HG02623 (cell line): ENCODE measurements around the gene PARD3.

ENCODE experiments used
- ATAC-seq: cut with Tn5 transposase; IDR thresholded peaks from one replicate; pipeline ENCODE4 v1.9.1; 2021; ENCODE audit warnings: moderate library complexity; ENCODE audit not compliant: unreplicated experiment

Gene PARD3

DNA sequence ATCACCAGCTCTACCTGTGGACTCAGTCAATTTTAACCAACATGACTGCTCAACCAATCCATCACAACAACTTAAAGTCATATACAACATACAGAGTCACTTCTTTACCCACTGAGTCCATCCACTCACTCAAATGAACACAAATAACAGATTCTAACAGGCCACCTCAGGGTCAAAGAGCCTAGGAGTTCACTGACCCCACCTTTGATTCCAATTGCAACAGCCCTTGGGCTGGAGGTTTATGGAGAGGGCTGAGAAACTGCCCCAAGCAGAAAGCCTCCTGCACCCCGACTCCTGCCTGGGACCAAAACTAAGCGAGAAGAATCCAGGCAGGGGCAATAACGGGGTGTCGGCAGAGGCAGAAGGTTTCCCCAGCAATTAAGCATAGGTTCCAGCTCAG, 263.8 kb downstream of the PARD3 start:
- no peak for ATAC-seq

DNA sequence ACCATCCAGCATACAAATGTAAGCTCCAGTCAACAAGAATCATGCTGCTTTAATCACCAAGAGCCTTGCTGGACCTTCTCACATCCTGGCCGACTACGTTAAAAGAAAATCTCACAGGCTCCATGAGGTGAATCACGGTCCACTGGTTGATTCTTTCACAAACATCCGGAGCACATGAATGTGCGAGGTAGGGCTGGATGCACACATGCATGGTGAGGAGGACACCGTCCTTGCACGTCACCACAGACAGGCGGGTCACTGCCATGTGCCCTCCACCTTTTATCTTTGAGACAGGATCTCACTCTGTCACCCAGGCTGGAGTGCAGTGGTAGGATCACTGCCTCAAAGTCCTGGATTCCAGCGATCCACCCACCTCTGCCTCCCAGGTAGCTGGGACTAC, 265.1 kb downstream of the PARD3 start:
- no peak for ATAC-seq

DNA sequence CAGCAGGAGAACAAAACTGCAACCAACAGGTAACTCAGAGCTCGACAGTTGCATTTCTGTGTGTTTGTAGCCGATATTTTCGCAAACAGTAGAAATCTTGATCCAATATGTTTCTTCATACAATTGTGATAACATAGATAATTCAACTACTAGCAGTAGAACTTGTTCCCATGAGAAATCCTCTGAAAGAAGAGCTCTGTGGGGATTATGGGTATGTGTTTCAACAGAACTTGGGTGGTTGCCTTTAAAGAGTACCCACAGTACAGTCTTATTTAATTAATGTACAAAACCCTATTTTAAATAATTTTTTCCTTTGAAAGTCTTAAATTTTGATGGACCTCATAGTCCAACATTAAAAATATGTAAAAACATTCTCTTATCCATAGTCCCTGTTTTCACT, 266.1 kb downstream of the PARD3 start:
- no peak for ATAC-seq

DNA sequence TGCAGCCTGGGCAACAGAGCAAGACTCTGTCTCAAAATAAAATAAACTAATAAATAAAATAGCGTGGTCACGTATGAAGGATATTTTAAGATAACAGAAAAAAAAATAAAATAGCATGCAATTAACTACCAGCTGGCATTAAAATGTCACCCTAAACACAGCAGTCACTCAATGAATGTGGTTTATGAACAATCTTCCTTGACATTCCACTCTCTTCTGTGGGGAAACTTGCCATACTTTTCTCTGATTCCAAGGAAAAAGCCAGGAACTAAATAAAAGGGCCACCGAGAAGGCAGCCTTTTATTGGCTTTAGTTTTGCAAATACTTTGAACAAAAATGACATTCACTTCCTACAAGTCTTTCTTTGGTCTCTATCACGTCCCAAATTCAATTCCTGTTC, 266.6 kb downstream of the PARD3 start:
- no peak for ATAC-seq

DNA sequence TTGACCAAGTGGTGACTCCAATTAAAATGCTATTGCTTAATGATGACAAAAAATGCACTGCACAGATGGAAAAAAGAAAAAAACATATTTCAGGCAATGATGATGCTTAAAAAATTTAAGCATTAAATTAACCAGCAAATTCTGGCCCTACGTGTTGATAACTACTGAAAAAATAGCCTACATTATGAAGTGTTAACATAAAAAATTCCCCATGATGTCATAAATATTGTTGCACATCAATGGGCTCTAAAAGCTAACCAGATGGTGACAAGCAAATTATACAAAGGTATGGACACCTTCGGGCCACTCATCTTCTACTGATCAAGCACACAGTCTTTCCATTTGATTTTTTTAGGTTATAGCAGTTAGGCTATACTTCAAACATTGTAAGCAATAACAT, 267.4 kb downstream of the PARD3 start:
- no peak for ATAC-seq

DNA sequence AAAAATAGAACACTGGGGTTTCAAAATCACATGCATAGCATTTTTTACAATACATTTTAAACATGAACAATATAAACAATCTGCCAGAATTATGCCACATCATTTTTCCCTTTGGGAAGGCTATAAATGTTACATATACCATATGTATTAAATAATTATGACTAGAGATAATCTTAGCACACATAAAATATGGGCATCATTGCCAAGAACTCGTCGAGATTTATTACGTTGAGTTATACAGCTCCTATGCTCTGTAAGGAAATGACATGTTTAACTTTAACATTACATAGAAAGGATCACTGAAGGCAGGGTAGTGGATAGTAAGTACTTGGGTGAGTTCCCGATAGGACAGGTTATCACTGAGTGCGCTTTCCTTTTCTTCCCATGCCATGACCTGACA, 267.8 kb downstream of the PARD3 start:
- no peak for ATAC-seq

DNA sequence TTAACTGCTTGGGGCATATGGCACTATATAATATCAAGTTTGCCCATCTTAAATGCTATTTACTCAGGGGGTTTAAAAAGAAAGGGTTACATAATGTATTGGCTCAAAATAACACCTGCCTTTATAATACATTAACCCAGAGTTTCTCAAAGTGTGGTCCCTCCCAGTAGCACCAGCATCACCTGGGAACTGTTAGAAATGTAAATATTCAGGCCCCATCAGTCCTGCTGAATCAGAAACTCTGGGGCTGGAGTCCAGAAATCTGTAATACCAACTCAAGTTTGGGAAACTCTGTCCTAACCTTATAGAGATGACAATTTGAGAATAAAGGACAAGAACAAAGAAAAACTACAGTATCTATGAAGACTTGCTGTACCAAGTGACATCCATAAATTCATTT, 270.7 kb downstream of the PARD3 start:
- no peak for ATAC-seq

DNA sequence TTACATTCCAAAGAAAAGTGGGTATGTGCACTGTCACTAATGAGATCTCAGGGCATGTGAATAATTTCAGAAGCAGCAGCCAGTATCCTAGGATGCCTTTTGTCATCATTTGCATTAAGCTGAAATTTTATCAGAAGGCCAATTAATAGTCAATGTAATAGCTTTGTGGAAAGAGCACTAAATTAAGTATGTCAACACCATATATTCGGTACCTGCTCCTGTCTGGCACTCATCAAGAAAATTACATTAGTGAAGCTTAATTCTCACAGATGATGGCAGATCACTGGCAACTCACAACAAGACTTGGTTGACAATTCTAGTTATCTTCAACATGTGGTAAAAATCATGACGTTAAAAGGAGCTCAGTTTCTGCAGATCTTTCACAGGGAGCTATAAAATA, 271.4 kb downstream of the PARD3 start:
- no peak for ATAC-seq

DNA sequence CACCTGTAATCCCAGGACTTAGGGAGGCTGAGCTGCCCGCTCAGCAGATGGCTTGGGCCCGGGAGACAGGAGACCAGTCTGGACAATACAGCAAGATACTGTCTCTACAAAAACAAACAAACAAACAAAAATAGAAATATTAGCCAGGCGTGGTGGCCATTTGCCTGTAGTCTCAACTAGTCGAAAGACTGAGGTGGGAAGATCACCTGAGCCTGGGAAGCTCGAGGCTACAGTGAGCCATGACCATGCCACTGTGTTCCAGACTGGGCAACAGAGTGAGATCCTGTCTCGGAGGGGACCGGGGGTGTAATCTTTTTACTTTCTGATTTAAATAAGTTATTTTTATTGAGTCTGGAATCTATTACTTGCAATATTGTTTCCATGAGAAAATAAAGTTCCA, 274.6 kb downstream of the PARD3 start:
- no peak for ATAC-seq

DNA sequence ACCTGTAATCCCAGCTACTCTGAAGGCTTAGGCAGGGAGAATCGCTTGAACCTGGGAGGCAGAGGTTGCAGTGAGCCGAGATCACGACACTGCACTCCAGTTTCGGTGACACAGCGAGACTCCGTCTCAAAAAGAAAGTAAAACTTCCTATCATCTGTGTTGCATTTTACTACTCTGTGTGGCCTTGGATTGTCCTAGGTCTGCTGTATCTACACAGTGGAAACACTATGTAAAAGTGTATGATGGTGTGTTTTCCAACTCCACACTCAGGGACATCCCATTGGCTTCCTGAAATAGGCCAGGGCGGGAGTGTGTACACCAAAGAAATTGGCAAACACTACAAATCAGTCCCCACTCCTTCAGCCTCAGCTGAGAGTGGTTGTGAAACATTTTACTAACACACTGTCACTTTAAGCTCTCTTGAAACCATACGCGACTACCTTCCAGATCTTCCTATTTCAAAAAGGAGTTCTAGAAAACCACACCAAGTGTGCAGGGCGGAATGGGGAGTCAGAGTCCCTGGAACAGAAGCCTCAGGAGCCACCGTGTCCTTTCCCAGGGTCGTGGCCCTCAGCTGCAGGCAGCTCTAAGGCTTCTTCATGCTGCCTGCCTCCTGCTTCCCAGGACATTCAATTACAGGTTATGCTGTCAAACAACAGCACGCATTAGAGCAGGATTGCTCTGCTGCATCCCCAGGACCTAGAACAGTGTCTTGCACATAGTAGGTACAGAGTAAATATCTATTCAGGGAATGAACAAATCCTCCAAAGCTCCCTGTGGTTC, 275.4 kb downstream of the PARD3 start:
- ATAC-seq, result peak; percentile 36

DNA sequence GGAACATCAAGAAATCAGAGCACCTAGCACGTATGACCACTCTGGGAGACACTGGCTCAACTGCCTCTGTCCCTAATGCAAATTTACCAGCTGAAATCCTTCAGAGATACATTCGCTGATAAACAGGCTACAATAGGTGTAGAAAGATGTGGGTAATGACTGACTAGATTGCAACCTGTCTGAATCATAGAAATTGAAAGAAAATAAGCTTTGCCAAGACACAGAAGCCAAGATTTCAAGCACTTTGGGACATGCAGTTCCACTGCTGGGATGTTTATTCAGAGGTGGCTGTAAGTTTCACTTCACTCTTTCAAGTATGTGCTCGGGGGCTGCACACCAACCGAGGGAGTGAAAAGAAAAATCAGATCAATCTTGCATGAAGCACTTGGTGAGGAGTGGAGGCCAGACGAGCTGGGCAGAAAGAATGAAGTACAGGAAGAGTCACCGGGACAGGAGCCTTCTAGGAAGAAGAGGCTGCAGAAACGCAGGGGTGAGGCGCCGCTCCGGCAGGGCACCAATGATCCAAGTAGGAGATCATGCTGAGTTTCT, 276.7 kb downstream of the PARD3 start:
- peak; percentile 34 for ATAC-seq

DNA sequence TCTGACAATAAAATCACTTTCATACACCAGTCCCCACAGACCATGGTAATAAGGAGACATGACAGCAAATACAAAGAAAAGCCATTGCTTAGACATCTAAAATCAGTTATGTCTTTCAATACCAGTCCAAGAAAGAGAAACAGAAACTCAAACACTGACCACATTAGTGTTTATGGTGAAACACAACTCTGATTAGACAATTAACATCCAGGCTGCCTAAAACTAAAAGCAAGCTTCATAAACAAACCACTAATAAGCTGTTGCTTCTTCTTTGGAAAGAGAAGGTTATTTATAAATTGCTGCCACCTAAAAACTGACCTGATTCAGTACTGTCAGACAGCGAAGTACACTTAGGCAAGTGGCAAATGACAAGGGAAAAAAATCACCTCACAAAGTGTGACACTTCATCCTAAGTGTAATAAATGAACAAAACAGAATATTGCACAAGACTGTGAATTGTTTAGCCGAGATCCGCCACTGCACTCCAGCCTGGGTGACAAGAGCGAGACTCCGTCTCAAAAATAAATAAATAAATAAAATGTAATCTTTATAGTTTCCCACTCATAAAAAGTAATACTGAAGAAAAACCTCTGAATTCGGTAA, 277.4 kb downstream of the PARD3 start:
- peak; percentile 80 for ATAC-seq

DNA sequence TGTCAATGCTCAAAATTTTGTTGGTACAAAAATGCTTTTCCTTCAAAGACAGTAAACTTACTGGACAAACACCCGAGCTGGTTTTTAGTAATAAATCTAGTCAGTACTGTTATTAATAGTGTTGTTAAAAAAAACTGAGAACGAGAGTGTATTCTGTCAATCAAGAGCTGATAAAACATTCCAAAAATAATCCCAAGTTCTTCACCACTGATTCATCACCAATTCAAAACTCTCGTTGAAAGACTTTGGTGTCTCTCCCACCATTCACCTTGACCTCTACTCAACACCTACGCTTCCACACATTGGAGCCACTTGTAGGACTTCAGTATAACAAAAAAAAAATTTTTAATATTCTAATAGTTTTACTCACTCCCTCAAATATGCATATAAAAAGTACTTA, 279.2 kb downstream of the PARD3 start:
- no peak for ATAC-seq

DNA sequence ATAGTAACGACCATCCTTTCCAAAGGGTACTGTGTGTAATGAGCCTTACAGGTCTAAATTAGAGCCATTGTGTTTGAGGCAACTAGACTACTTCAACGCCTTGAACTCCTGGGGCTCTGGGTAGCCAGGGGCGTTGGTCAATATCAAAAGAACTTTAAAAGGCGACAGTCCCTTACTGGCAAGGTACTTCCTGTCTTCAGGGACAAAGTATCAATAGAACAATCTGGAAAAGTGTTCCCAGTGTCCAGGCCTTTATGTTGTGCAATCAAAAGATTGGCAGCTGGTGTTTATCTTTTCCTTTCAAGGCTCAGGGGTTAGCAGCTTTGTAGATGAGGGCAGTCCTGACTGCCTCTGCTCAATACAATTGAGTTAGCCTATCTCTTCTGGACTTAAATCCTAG, 284.3 kb downstream of the PARD3 start:
- ATAC-seq, result no peak

DNA sequence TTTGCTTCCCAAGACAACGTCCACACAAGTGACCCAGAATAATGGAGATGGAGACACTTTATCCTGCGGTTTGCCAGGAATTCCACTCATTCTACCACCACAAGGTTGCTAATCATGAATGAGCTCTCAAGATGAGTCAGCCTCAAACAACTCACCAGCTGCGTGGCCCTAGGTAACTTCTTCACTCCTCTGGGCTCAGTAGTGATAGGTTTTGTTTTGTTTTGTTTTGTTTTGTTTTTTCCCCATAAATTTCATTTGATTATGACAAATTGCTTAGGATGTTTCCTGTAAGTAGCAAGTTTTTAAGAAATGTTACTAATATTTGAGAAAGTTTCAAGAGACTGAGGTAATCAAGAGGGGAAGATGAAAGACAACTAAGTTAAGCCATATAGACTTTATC, 286.8 kb downstream of the PARD3 start:
- no peak for ATAC-seq

DNA sequence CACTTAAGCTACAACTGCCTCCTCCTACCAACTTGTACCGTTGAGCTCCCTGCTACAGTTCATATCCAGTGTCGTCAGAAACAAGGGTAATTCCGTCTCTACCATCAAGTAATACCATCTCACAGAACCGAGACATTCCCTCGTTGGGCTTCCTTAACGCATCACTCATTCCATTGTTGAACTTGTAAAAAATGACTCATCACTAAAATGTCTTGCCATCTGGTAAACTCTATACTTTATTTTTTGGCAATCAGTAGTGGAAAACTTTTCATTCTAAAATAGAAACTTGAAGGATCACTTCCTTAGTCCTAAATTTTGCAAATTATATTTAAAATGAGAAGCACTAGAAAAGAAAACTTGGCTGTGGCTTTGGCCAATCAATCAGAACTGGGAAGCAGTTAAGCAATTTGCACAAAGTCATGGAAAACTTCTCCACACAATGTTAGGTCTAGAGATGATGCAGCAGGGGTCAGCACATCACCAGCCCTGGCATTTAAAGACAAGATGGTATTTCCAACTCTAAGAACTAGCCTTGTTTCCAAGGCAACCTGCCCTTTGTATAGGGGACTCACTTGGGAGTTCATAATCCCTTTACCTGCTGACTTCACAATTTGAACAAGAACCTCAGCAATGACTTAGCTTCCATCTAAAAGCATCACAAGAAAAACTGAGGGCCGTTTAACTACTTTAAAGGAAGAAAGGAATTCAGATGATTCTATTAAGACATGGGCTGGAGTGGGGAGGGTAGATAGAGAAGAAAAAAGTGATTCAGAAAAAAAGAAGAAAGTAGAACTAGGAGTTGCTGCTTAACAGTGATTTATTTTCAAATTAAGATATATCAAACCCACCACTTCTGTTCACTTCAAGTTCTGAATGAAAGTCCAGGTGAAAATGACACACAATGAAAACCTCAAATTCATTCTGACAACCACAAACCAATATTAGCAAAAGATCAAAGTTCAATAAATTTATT, 288.1 kb downstream of the PARD3 start:
- no peak for ATAC-seq

DNA sequence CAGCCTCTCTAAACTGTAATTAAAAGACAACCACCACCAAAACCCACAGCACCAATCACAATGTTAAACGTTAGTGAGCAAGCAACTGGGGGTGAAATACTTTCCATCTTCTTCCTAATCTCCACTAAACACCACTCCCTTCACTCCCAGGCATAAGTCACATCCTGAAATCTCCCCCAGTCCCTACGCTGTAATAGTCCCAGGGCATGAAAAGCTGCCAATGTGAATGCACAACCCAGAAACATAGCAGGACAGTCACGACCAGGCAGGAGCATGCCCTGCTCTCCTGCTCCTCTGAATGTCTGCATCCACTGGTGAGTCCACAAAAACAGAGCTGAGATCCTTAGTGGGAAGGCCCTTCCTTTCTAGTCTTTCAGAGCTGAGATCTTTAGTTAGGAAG, 288.9 kb downstream of the PARD3 start:
- ATAC-seq, result no peak

DNA sequence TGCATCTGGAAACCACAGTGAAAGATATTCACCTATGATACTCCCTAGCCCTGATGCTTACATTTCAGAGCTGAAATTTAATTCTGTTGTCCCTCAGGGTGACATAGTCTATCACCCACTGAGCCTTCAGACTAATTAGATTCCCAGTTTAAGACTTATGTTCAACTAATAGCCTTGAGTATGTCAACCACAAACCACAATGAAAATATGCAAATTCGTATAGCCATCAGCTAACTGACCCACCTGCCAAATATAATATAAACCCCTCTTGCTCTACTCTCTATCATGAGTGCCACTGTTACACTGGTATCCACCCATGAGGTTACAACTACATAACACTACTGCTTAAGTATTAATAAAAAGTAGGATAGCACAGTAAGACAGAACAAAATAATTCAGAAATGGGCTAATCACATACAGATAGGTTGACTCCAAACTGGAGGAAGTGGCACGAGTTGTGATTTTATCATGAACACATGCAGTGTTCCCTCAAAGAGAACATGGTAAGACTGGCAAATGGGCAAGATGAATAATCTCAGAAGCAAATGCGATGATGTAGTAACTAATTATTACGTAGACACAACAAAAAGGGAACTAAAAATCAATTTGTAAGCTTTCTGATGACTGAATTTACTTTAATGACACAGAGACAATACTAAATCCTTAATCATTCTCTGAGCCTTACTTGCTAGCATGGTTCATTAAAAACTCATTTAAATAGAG, 290.6 kb downstream of the PARD3 start:
- ATAC-seq, result no peak

DNA sequence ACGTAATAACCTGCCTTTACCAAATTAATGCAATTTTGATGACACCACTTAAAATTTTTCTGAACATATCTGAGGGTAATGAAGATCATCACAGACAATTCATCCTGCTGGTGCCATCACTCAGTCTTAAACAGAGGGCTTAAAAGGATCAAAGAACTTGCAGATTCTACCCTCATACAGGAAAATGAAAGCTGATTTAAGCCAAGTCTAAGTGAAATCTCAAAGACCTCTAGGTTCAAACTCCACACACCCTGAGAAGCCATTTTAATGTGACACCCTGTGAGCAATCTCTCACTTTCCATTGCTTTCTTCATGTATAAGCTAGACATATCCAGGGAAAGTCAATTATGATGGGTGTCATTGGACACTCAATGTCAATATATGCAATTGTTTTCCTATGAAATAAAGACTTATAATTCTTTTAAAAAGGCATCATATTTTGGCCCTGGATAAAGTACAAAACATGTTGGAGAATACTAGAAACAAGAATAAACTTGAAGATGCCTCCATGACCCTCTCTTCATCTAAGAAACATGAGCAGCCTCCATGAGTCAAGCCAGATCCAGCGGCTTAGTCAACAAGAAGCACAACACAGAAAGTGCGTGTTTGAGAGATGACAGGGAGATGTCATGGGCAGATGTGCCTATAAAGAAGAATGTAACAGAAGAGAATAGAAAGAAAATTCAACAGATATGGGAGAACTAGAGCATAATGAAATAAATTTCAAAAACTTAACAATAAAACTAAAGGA, 291.9 kb downstream of the PARD3 start:
- no peak for ATAC-seq

DNA sequence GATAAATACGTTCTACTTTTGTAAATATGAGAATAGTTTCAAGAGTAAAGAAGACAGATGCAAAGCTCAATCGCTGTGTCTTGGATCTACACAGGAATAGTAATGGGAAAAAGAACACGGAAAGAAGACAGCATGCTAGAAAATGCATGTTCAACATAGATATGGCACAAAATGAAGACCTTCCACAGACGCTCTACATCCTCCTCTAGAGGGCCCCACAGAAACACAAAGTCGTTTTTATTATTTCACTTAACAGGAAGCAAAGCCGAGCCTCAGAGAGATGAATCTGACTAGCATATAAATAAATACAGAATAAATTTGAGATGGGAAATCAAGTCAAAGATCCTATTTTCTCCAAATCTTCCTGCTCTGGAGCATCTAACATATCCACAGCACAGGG, 292.6 kb downstream of the PARD3 start:
- no peak for ATAC-seq
